Measurements from ENCODE around the gene ZNF614. TPM values are rescaled to one million over a fixed set of nuclear protein-coding genes. Genes with fewer than 3 reads are reported as not detected.

The ZNF614 gene
- total and polyA plus RNA-seq, 9 of the 15 experiments (the other 6 are each of a cell fraction or from before 2014, with no cell fraction given) = 4.9 to 16.3 (median 11.4) TPM

- TF ChIP-seq MNT (conservative IDR thresholded peaks at IDR 0.05) = peak; percentile 59 to 76
- peak; percentile 54 for TF ChIP-seq ASH1L (IDR thresholded peaks at IDR 0.05; ENCODE audit: borderline replicate concordance, low read depth, partially characterized antibody)
- TF ChIP-seq SPI1 (IDR thresholded peaks at IDR 0.05; ENCODE audit: borderline replicate concordance, low read depth, low read length) = peak; percentile 21; the same call in 1 of the 2 replicates
- TF ChIP-seq FOSL1 (tag; conservative IDR thresholded peaks at IDR 0.05) = peak; percentile 46
- peak; percentile 62 for TF ChIP-seq ZNF316 (IDR thresholded peaks at IDR 0.05)
- peak; percentile 87 for TF ChIP-seq TCF7L2 (IDR thresholded peaks at IDR 0.05; ENCODE audit: low read depth, low read length)
- 0 out of 2 replicates have a peak, but pooled peaks have one; percentile 46 for TF ChIP-seq ZNF12 (CRISPR knock-in tag; IDR thresholded peaks at IDR 0.05)
- TF ChIP-seq, protein P1, sequence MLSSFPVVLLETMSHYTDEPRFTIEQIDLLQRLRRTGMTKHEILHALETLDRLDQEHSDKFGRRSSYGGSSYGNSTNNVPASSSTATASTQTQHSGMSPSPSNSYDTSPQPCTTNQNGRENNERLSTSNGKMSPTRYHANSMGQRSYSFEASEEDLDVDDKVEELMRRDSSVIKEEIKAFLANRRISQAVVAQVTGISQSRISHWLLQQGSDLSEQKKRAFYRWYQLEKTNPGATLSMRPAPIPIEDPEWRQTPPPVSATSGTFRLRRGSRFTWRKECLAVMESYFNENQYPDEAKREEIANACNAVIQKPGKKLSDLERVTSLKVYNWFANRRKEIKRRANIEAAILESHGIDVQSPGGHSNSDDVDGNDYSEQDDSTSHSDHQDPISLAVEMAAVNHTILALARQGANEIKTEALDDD (IDR thresholded peaks at IDR 0.05) = no peak
- TF ChIP-seq NRF1 (conservative IDR thresholded peaks at IDR 0.05 in 1 of 2, IDR thresholded peaks at IDR 0.05 in 1 of 2) = peak; percentile 80 to 84
- TF ChIP-seq ZBTB17 (CRISPR knock-in tag; IDR thresholded peaks at IDR 0.05) = no peak
- TF ChIP-seq NR2C2 (CRISPR knock-in tag; IDR thresholded peaks at IDR 0.05) = peak; percentile 68; the same call in 1 of the 2 replicates
- peak; percentile 85 for TF ChIP-seq NR2C2 (tag; IDR thresholded peaks at IDR 0.05)
- peak; percentile 32; the same call in 1 of the 2 replicates for TF ChIP-seq PKNOX1 (IDR thresholded peaks at IDR 0.05)
- peak; percentile 49; the same call in 1 of the 2 replicates for TF ChIP-seq ATF1 (CRISPR knock-in tag; IDR thresholded peaks at IDR 0.05)
- TF ChIP-seq ATF1 (tag; IDR thresholded peaks at IDR 0.05) = peak; percentile 93
- TF ChIP-seq NFRKB (IDR thresholded peaks at IDR 0.05; ENCODE audit: low read depth) = peak; percentile 83; the same call in 1 of the 2 replicates
- peak; percentile 57; the same call in 1 of the 2 replicates for TF ChIP-seq ZNF511 (CRISPR knock-in tag; IDR thresholded peaks at IDR 0.05)
- TF ChIP-seq ZNF175 (CRISPR knock-in tag; IDR thresholded peaks at IDR 0.05; ENCODE audit: low read depth) = peak; percentile 33; the same call in 1 of the 2 replicates
- no peak for TF ChIP-seq E2F5 (CRISPR knock-in tag; IDR thresholded peaks at IDR 0.05)
- TF ChIP-seq, protein P2, sequence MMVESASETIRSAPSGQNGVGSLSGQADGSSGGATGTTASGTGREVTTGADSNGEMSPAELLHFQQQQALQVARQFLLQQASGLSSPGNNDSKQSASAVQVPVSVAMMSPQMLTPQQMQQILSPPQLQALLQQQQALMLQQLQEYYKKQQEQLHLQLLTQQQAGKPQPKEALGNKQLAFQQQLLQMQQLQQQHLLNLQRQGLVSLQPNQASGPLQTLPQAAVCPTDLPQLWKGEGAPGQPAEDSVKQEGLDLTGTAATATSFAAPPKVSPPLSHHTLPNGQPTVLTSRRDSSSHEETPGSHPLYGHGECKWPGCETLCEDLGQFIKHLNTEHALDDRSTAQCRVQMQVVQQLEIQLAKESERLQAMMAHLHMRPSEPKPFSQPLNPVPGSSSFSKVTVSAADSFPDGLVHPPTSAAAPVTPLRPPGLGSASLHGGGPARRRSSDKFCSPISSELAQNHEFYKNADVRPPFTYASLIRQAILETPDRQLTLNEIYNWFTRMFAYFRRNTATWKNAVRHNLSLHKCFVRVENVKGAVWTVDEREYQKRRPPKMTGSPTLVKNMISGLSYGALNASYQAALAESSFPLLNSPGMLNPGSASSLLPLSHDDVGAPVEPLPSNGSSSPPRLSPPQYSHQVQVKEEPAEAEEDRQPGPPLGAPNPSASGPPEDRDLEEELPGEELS (CRISPR knock-in tag; IDR thresholded peaks at IDR 0.05; ENCODE audit: borderline replicate concordance) = no peak; the same call in 1 of the 2 replicates
These were observed 20.6 kb upstream of the ZNF614 start, which contains the start of gene ZNF432 (continued) for GRCh38 chr19:52048555-52049501.

Measured in K562 (cell line).